ENCODE results near the gene SVOP.
"Not testable (repeated sequence)": the region's sequence is repeated elsewhere in the genome, so short reads cannot be mapped to it uniquely, and the experiment has no call there.

The SVOP gene

GRCh38 chr12:109014984-109015765 lies 5.7 kb downstream of the SVOP start:
- TF ChIP-seq CTCF (IDR thresholded peaks at IDR 0.05; ENCODE audit: low read depth, low read length, missing control alignments): no peak
- no peak for DNase-seq (ENCODE audit: low read depth)
- no peak overlapping the region for H3K4me3 ChIP-seq (ENCODE audit: low read depth, low read length)
- in situ Hi-C loops (cut with HindIII; ENCODE audit: low sequenced_read_pairs): no loop called here

- in situ Hi-C loops (cut with HindIII; ENCODE audit: low sequenced_read_pairs): no loop called here
- TF ChIP-seq CTCF (IDR thresholded peaks at IDR 0.05; ENCODE audit: low read depth, low read length, missing control alignments): no peak
- no peak for DNase-seq (ENCODE audit: low read depth)
- no peak overlapping the region for H3K4me3 ChIP-seq (ENCODE audit: low read depth, low read length)
Observed at GRCh38 chr12:109010259-109010658, 10.6 kb downstream of the SVOP start.

DNA sequence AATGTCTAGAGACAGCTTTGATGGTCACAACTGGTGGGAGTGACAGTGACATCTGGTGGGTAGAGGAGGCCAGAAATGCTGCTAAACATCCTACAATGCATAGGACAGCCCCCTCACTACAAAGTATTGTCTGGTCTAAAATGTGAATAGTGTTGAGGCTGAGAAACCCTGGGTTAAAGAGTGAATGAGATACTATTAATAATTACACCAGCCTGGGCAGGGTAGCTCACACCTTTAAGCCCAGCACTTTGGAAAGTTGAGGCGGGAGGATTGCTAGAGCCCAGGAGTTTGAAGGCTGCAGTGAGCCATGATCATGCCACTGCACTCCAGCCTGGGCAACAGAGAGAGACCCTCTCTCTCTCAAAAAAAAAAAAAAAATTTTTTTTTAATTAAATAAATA lies 11.1 kb downstream of the SVOP start:
- TF ChIP-seq CTCF (IDR thresholded peaks at IDR 0.05; ENCODE audit: low read depth, low read length, missing control alignments): no peak
- DNase-seq (ENCODE audit: low read depth): no peak
- in situ Hi-C loops (cut with HindIII; ENCODE audit: low sequenced_read_pairs): no loop called here
- no peak overlapping the region for H3K4me3 ChIP-seq (ENCODE audit: low read depth, low read length)

DNA sequence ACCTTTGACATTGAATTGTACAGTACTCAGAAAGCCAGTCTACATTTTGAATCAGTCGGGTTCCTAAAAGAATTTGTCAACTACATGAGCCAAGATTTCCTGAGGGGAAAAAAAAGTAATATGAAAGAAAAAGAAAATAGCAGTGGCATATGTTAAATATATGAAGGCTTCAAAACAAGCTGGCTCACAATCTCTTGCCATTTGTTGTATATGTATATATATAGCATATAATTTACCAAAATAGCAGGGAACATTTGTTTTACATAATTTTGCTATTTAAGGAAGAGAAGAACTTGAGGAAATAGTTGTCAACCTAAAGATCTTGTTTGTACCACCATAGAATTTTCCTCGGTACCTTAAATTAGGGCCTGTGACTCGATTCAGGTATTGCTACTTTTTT lies 16.9 kb downstream of the SVOP start:
- in situ Hi-C loops (cut with HindIII; ENCODE audit: low sequenced_read_pairs): no loop called here
- no peak for TF ChIP-seq CTCF (IDR thresholded peaks at IDR 0.05; ENCODE audit: low read depth, low read length, missing control alignments)
- no peak overlapping the region for H3K4me3 ChIP-seq (ENCODE audit: low read depth, low read length)
- DNase-seq (ENCODE audit: low read depth): no peak

DNA sequence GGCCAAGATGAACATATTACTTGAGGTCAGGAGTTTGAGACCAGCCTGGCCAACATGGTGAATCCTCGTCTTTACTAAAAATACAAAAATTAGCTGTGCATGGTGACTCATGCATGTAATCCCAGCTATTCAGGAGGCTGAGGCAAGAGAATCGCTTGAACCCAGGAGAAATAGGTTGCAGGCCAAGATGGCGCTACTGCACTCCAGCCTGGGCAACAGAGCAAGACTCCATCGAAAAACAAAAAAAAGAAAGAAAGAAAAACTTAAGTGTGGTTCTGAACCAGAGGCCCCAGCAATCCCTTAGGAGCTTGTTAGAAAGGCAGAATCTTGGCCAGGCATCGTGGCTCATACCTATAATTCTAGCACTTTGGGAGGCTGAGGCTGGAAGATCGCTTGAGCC lies 24.5 kb downstream of the SVOP start:
- DNase-seq (ENCODE audit: low read depth): no peak
- no peak overlapping the region for H3K4me3 ChIP-seq (ENCODE audit: low read depth, low read length)
- TF ChIP-seq CTCF (IDR thresholded peaks at IDR 0.05; ENCODE audit: low read depth, low read length, missing control alignments): no peak
- in situ Hi-C loops (cut with HindIII; ENCODE audit: low sequenced_read_pairs): no loop called here

DNA sequence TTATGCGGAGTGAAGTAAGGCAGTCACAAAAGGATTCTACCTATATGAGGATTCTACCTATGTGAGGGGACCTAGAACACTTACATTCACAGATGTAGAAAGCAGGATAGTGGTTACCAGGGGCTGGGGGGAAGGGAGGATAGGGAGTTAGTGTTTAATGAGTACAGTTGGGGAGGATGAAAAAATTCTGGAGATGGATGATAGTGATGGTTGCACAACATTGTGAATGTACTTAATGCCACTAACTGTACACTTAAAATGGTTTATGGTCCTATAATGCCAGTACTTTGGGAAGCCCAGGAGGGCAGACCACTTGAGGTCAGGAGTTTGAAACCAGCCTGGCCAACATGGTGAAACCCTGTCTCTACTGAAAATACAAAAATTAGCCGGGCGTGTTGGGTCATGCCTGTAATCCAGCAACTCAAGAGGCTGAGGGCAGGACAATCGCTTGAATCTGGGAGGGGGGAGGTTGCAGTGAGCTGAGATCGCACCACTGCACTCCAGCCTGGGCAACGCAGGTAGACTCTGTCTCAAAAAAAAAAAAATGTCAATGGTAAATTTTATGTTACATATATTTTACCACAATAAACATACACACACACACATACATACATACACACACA lies 25.4 kb downstream of the SVOP start:
- DNase-seq (ENCODE audit: low read depth): no peak
- TF ChIP-seq CTCF (IDR thresholded peaks at IDR 0.05; ENCODE audit: low read depth, low read length, missing control alignments): no peak
- in situ Hi-C loops (cut with HindIII; ENCODE audit: low sequenced_read_pairs): no loop called here
- no peak overlapping the region for H3K4me3 ChIP-seq (ENCODE audit: low read depth, low read length)

DNA sequence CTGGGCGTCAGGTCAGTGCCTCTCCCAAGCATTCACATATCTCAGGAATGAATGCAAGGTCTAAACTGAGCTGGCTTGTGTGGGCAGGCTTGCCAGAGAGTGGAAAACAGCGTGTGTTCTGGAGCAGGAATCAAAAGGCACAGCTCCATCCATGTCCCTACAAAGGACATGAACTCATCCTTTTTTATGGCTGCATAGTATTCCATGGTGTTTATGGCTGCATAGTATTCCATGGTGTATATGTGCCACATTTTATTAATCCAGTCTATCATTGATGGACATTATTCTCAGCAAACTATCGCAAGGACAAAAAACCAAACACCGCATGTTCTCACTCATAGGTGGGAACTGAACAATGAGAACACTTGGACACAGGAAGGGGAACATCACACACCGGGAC lies 30.8 kb downstream of the SVOP start:
- in situ Hi-C loops (cut with HindIII; ENCODE audit: low sequenced_read_pairs); H3K4me3 ChIP-seq (ENCODE audit: low read depth, low read length); DNase-seq (ENCODE audit: low read depth): not testable (repeated sequence)

All from astrocyte of the cerebellum (primary cell).